GM12878 (cell line): ENCODE data around the gene UGT1A6. TPM values are rescaled to one million over a fixed set of nuclear protein-coding genes. Genes with fewer than 3 reads are reported as not detected.
"Not testable (repeated sequence)": the region's sequence is repeated elsewhere in the genome, so short reads cannot be mapped to it uniquely, and the experiment has no call there.

Experiments
- ATAC-seq: fragments of 200-7000 bp; cut with Tn5 transposase; 3 replicates; pipeline ENCODE4 v1.9.1; 2020; ENCODE audit warnings: mild to moderate bottlenecking, moderate library complexity
- BruUV-seq: library from RNA; stranded (reverse); fragments of 400-500 nt; replicated peaks from 2 replicates; lab custom pipeline; 2021; lab: Mats Ljungman, UMichigan
- CTCF ChIA-PET: fragments of 300-600 bp; sonication (Branson Sonifier 250); formaldehyde crosslinking; extraction: SDS; loops from one replicate; lab custom pipeline; 2021; ENCODE audit warnings: inconsistent platforms; lab: Yijun Ruan, JAX
- POLR2A ChIA-PET: fragments of 350-600 bp; formaldehyde crosslinking; extraction: SDS; loops from one replicate; lab custom pipeline; 2021; ENCODE audit warnings: inconsistent platforms; lab: Charles Lee
- RAD21 ChIA-PET: fragments of 300-600 bp; sonication (Branson Sonifier 250); formaldehyde crosslinking; loops from one replicate; lab custom pipeline; 2023; ENCODE audit warnings: antibody characterized with exemption; ENCODE audit not compliant: unreplicated experiment; lab: Charles Lee
- SMC1A ChIA-PET: fragments of 300-600 bp; sonication (Branson Sonifier 250); formaldehyde crosslinking; loops from one replicate; lab custom pipeline; 2023; ENCODE audit not compliant: unreplicated experiment, uncharacterized antibody; lab: Charles Lee
- DNase-seq: peaks from one replicate; pipeline ENCODE4 v3.0.0-alpha.2; 2011; ENCODE audit warnings: low read depth, low spot score
- FAIRE-seq: peaks from 3 replicates; lab custom pipeline; 2011; peaks lifted over from hg19 to GRCh38; lab: Jason Lieb, UNC
- H2AFZ ChIP-seq: 2 replicates; pipeline ENCODE4 v1.6.0; 2011; ENCODE audit warnings: low read depth, low read length, control low read depth; ENCODE audit not compliant: control insufficient read depth
- H3K27ac ChIP-seq: 2 replicates; pipeline ENCODE4 v1.5.1; 2011; ENCODE audit warnings: control low read depth; ENCODE audit not compliant: control insufficient read depth, insufficient read depth
- H3K27me3 ChIP-seq, 2 experiments: replicated peaks in 1 of 2; 2 replicates each; pipeline versions ENCODE4 v1.6.0 to v1.6.1; 2011; ENCODE audit warnings: low read length in 1 of 2; ENCODE audit not compliant: control insufficient read depth in 2 of 2, insufficient read depth in 2 of 2
- H3K36me3 ChIP-seq, 2 experiments: 2 replicates each; pipeline ENCODE4 v1.5.1; 2011; ENCODE audit warnings: low read length in 1 of 2; ENCODE audit not compliant: control insufficient read depth in 2 of 2, insufficient read depth in 2 of 2
- H3K4me1 ChIP-seq: 2 replicates; pipeline ENCODE4 v1.6.1; 2011; ENCODE audit warnings: mild to moderate bottlenecking, low read length, moderate library complexity, mixed read lengths; ENCODE audit not compliant: control insufficient read depth, insufficient read depth
- H3K4me2 ChIP-seq: 2 replicates; pipeline ENCODE4 v1.6.0; 2011; ENCODE audit warnings: control low read depth; ENCODE audit not compliant: control insufficient read depth, insufficient read depth
- H3K4me3 ChIP-seq: fragments of 200-600 bp; sonication (generic); 2 replicates; pipeline ENCODE4 v1.5.1; 2016
- H3K79me2 ChIP-seq: 2 replicates; pipeline ENCODE4 v1.6.0; 2011; ENCODE audit warnings: low read length; ENCODE audit not compliant: control insufficient read depth, insufficient read depth
- H3K9ac ChIP-seq: 2 replicates; pipeline ENCODE4 v1.8.0; 2011; ENCODE audit warnings: low read length, control low read depth, mixed read lengths; ENCODE audit not compliant: control insufficient read depth, insufficient read depth
- H3K9me3 ChIP-seq: replicated peaks from 3 replicates; pipeline ENCODE4 v1.5.1; 2011; ENCODE audit warnings: mild to moderate bottlenecking, low read length; ENCODE audit not compliant: control insufficient read depth, insufficient read depth
- H4K20me1 ChIP-seq: 2 replicates; pipeline ENCODE4 v1.6.0; 2011; ENCODE audit not compliant: control insufficient read depth, insufficient read depth
- BCL11A ChIP-seq: IDR thresholded peaks from 2 replicates; pipeline ENCODE4 v1.6.1; 2011; ENCODE audit warnings: low read depth, low read length
- JUNB ChIP-seq: IDR thresholded peaks from 2 replicates; pipeline ENCODE4 v1.6.1; 2016; ENCODE audit warnings: antibody characterized with exemption, mild to moderate bottlenecking
- PAX5 ChIP-seq: IDR thresholded peaks from 2 replicates; pipeline ENCODE4 v1.6.1; 2011; ENCODE audit warnings: low read depth, low read length, borderline replicate concordance
- POLR2A ChIP-seq: IDR thresholded peaks from 2 replicates; pipeline ENCODE4 v1.6.1; 2011; ENCODE audit warnings: low read depth, mild to moderate bottlenecking, low read length
- RUNX3 ChIP-seq: IDR thresholded peaks from 2 replicates; pipeline ENCODE4 v1.6.1; 2012; ENCODE audit warnings: low read length, inconsistent platforms
- WRNIP1 ChIP-seq: IDR thresholded peaks from 2 replicates; pipeline ENCODE4 v1.6.1; 2011; ENCODE audit warnings: low read depth, low read length, improper control_type of control experiment, borderline replicate concordance
- WGBS: methylation state at CpG from one replicate; pipeline ENCODE4 v1.1.6; 2016; ENCODE audit warnings: low lambda C conversion rate; ENCODE audit not compliant: insufficient replicate concordance, insufficient coverage; ENCODE audit errors: missing lambda C conversion rate; 5-methylcytosine and 5-hydroxymethylcytosine counted together
- in situ Hi-C: fragments of 300-500 bp; cut with MboI; formaldehyde crosslinking; loops from 9 replicates; pipeline ENCODE4 v1.14.3; 2018; ENCODE audit warnings: mixed read lengths
- intact Hi-C: fragments of 100-400 bp; cut with micrococcal nuclease; formaldehyde crosslinking; loops from one replicate; pipeline ENCODE4 v1.14.2; 2022; ENCODE audit not compliant: unreplicated experiment
- polyA plus RNA-seq, 11 experiments: library from polyadenylated mRNA; depleted of rRNA in 4 of 11; unstranded in 6 of 11; stranded (reverse) in 5 of 11; fragments of >200 nt; fragmentation: Nextera tagmentation in 4 of 11; fragmentation: Illumina TruSeq in 1 of 11; extraction: Ambion mirVana in 4 of 11; extraction: Trizol in 1 of 11; gene quantifications; 1 replicate in 1 of 11; 2 replicates in 10 of 11; pipeline versions ENCODE4 v1.2.1 to v1.2.3, GENCODE V29; 2011 to 2016; ENCODE audit warnings: inconsistent platforms in 2 of 11, missing spikeins in 2 of 11, low read depth in 1 of 11
- total RNA-seq, 4 experiments: library from RNA; depleted of rRNA in 3 of 4; stranded (reverse); fragments of >200 nt in 3 of 4; fragmentation: Illumina TruSeq in 1 of 4; extraction: Trizol in 1 of 4; gene quantifications; 2 replicates each; pipeline versions ENCODE4 v1.2.1 to v1.2.3, GENCODE V29; 2013 to 2021
- TF ChIP-seq, protein P1 (sequence below): fragments of 450-650 bp; IDR thresholded peaks from 2 replicates; pipeline ENCODE4 v1.6.1; 2017; ENCODE audit warnings: mild to moderate bottlenecking
- TF ChIP-seq, protein P2 (sequence below): fragments of 450-650 bp; formaldehyde crosslinking; IDR thresholded peaks from 2 replicates; pipeline ENCODE4 v1.4.0; 2020; ENCODE audit warnings: mild to moderate bottlenecking, moderate library complexity

The UGT1A6 gene
- total and polyA plus RNA-seq, 10 of the 15 experiments (the other 5 are each of a cell fraction or from before 2014, with no cell fraction given) = not detected

DNA sequence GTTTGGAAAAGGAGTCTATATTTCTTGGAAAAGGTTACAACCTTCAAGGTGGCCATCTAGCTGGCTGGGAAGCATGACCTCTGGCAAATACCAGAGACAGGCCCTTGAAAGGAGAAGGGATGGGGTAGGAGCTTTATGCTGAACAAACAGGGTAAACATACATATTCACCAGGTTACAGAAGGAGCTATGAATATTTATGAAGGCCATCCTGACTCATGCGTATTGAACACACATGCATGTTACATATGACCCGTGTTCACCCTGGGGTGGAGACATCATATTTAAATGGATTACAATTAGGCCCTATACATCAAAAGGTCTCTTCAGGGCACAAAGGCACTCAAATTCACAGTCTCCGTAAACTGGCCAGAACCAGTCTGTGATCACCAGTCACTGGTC lies 36.7 kb upstream of the UGT1A6 start:
- H3K4me1 ChIP-seq, RAD21 ChIA-PET, SMC1A ChIA-PET, BruUV-seq, H3K27me3 ChIP-seq, ATAC-seq, H3K4me2 ChIP-seq, DNase-seq, intact Hi-C loops, H3K4me3 ChIP-seq, in situ Hi-C loops, H3K27ac ChIP-seq, CTCF ChIA-PET, H3K9me3 ChIP-seq, POLR2A ChIA-PET, H3K36me3 ChIP-seq, H4K20me1 ChIP-seq, H3K79me2 ChIP-seq, H2AFZ ChIP-seq, H3K9ac ChIP-seq: not testable (repeated sequence)
- WGBS = 83% methylated on average over 3 of the region's 3 CpGs
- FAIRE-seq = peak; percentile 86

DNA sequence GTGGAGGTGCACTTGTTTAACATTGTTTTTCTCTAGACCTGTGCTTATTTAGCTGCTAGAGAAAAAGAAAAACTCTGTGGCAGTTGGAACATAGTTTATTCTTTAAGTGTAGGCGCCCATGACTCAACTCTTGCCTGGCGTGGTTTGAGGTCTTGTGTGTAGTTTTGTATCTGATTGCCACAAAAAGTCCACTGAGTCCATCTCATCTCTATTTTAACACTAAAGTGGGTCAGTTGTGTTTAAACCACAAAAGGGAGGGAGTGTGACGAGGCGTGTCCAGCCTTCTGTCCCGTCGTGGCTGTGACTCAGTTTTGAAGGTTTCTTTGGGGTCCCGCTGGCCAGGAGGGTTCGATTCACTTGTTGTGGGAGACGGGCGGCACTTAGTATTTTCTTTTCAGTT lies 36.2 kb upstream of the UGT1A6 start:
- Histone ChIP-seq H3K4me2 (no peak overlapping the region), H3K27me3 (no peaks in the 10 kb centered on the region), H3K9ac (no peak overlapping the region), H4K20me1 (no peaks in the 10 kb centered on the region), H3K4me3 (no peak overlapping the region), H3K27ac (no peak overlapping the region), H3K36me3 (no peaks in the 10 kb centered on the region), H3K79me2 (no peaks in the 10 kb centered on the region), H2AFZ (no peak overlapping the region), H3K4me1 (no peaks in the 10 kb centered on the region), H3K9me3 (peaks cover 2% of the 10 kb centered on the region; the same call in 1 of the 3 replicates)
- ATAC-seq (peak; percentile 61), FAIRE-seq (no peak), DNase-seq (no peak)
- 9% methylated on average over 10 of the region's 10 CpGs for WGBS
- ChIA-PET RAD21 (no interaction called here), SMC1A (no interaction called here), POLR2A (no interaction called here), CTCF (no interaction called here)
- TF ChIP-seq, protein P1, sequence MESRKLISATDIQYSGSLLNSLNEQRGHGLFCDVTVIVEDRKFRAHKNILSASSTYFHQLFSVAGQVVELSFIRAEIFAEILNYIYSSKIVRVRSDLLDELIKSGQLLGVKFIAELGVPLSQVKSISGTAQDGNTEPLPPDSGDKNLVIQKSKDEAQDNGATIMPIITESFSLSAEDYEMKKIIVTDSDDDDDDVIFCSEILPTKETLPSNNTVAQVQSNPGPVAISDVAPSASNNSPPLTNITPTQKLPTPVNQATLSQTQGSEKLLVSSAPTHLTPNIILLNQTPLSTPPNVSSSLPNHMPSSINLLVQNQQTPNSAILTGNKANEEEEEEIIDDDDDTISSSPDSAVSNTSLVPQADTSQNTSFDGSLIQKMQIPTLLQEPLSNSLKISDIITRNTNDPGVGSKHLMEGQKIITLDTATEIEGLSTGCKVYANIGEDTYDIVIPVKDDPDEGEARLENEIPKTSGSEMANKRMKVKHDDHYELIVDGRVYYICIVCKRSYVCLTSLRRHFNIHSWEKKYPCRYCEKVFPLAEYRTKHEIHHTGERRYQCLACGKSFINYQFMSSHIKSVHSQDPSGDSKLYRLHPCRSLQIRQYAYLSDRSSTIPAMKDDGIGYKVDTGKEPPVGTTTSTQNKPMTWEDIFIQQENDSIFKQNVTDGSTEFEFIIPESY = no peak
- no peak for TF ChIP-seq POLR2A
- TF ChIP-seq BCL11A = 0 out of 2 replicates have a peak, but pooled peaks have one; percentile 32
- TF ChIP-seq JUNB = peak; percentile 38; the same call in 1 of the 2 replicates
- TF ChIP-seq, protein P2, sequence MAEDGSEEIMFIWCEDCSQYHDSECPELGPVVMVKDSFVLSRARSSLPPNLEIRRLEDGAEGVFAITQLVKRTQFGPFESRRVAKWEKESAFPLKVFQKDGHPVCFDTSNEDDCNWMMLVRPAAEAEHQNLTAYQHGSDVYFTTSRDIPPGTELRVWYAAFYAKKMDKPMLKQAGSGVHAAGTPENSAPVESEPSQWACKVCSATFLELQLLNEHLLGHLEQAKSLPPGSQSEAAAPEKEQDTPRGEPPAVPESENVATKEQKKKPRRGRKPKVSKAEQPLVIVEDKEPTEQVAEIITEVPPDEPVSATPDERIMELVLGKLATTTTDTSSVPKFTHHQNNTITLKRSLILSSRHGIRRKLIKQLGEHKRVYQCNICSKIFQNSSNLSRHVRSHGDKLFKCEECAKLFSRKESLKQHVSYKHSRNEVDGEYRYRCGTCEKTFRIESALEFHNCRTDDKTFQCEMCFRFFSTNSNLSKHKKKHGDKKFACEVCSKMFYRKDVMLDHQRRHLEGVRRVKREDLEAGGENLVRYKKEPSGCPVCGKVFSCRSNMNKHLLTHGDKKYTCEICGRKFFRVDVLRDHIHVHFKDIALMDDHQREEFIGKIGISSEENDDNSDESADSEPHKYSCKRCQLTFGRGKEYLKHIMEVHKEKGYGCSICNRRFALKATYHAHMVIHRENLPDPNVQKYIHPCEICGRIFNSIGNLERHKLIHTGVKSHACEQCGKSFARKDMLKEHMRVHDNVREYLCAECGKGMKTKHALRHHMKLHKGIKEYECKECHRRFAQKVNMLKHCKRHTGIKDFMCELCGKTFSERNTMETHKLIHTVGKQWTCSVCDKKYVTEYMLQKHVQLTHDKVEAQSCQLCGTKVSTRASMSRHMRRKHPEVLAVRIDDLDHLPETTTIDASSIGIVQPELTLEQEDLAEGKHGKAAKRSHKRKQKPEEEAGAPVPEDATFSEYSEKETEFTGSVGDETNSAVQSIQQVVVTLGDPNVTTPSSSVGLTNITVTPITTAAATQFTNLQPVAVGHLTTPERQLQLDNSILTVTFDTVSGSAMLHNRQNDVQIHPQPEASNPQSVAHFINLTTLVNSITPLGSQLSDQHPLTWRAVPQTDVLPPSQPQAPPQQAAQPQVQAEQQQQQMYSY (CRISPR knock-in tag) = no peak
- peak; percentile 82 for TF ChIP-seq RUNX3
- TF ChIP-seq WRNIP1 = no peak
- TF ChIP-seq PAX5 = peak; percentile 67; the same call in 1 of the 2 replicates
- in situ Hi-C loops = no loop called here
- intact Hi-C loops = no loop called here
- BruUV-seq = no TSS peak
